Heart left ventricle (tissue), 16 donors: ENCODE results near the gene WWOX. TPM values are rescaled to one million over a fixed set of nuclear protein-coding genes. Genes with fewer than 3 reads are reported as not detected.

Experiments
- ATAC-seq, 4 donors: fragments of 200-7000 bp; cut with Tn5 transposase; one replicate each; pipeline ENCODE4 v1.9.1; 2020 to 2022; ENCODE audit warnings: moderate library complexity in 4 of 4, mild to moderate bottlenecking in 3 of 4, moderate number of reproducible peaks in 1 of 4
- DNase-seq, 5 donors: peaks; one replicate each; pipeline ENCODE4 v3.0.0-alpha.2; 2020
- H3K27ac ChIP-seq, 12 donors: fragments of 200-600 bp; sonication (generic) in 4 of 12; one replicate each; pipeline versions ENCODE4 v1.5.0 to v1.8.0; 2016 to 2022; ENCODE audit warnings: mild to moderate bottlenecking in 2 of 12
- H3K27me3 ChIP-seq, 9 donors: fragments of 200-600 bp; sonication (generic) in 2 of 9; one replicate each; pipeline versions ENCODE4 v1.5.1 to v1.8.0; 2016 to 2022; ENCODE audit warnings: mild to moderate bottlenecking in 3 of 9
- H3K36me3 ChIP-seq, 9 donors: fragments of 200-600 bp; sonication (generic) in 2 of 9; one replicate each; pipeline versions ENCODE4 v1.5.0 to v1.8.0; 2018 to 2022; ENCODE audit warnings: mild to moderate bottlenecking in 2 of 9
- H3K4me1 ChIP-seq, 12 donors: fragments of 200-600 bp; sonication (generic) in 4 of 12; one replicate each; pipeline versions ENCODE4 v1.5.0 to v1.8.0; 2016 to 2022; ENCODE audit warnings: mild to moderate bottlenecking in 3 of 12
- H3K4me3 ChIP-seq, 12 donors: fragments of 200-600 bp; sonication (generic) in 4 of 12; one replicate each; pipeline versions ENCODE4 v1.5.0 to v1.8.0; 2017 to 2022; ENCODE audit warnings: mild to moderate bottlenecking in 9 of 12, moderate library complexity in 4 of 12
- H3K9me3 ChIP-seq, 12 donors: fragments of 200-600 bp; sonication (generic) in 4 of 12; one replicate each; pipeline versions ENCODE4 v1.5.0 to v1.8.0; 2016 to 2022; ENCODE audit warnings: mild to moderate bottlenecking in 1 of 12
- CTCF ChIP-seq, 12 donors: fragments of 200-600 bp; sonication (generic) in 4 of 12; IDR thresholded peaks; one replicate each; pipeline versions ENCODE4 v1.5.0 to v1.8.0; 2018 to 2022; ENCODE audit warnings: antibody characterized with exemption in 12 of 12, mild to moderate bottlenecking in 5 of 12
- POLR2A ChIP-seq, 2 donors: fragments of 450-650 bp; IDR thresholded peaks; one replicate each; pipeline ENCODE4 v1.6.1; 2017; ENCODE audit warnings: antibody characterized with exemption in 2 of 2, mild to moderate bottlenecking in 2 of 2, moderate library complexity in 2 of 2
- WGBS, 4 donors: extraction: QIAGEN DNeasy Blood & Tissue Kit in 2 of 4; methylation state at CpG; one replicate each; pipeline versions ENCODE4 v1.1.5 to v1.1.7; 2013 to 2018; 5-methylcytosine and 5-hydroxymethylcytosine counted together
- intact Hi-C, 10 donors: fragments of 100-400 bp; cut with DNase I; formaldehyde crosslinking; loops; one replicate each; pipeline versions ENCODE4 v1.11.1 to v1.14.2; 2022
- polyA plus RNA-seq, 2 donors: library from polyadenylated mRNA; stranded (reverse); fragments of 200-250 nt; gene quantifications; one replicate each; pipeline ENCODE4 v1.2.3, GENCODE V29; 2013
- total RNA-seq, 9 donors: library from RNA; depleted of rRNA in 2 of 9; stranded (reverse); fragments of >200 nt in 2 of 9; fragmentation: NEBNext Ultra II Directional in 3 of 9; extraction: Animal tissue kit (Norgen Biotek cat#: 25700) in 3 of 9; gene quantifications; one replicate each; pipeline versions ENCODE4 v1.1.0 to v1.2.4, GENCODE V29; 2016 to 2023
- donor health status: ischemic (EF 13 %, LVEDD 7.1; RV severe dilation, severe dysfunction).
- donor health status: healthy with polysubstance abuse.
- donor health status: DM: no; HTN: yes; CAD: no.
- donor health status: DM: no; HTN: no; CAD: no.
- donor health status: ischemic (EF 25% LVEDD 6.9; RV normal size, moderate dysfunction).
- donor health status: ischemic (EF 25% LVEDD 5.7; RV mildly dilated, moderate dysfunction).
- donor health status: healthy.
- donor health status: DM: yes; HTN: yes; CAD: no.
- donor health status: ischemic (EF 35%, LVEDD 5.7; RV mildly dilated, moderate dysfunction).
- donor health status: nonischemic (EF 11% LVEDD 7.7; RV severe dilation, severe dysfunction).
- donor health status: DM: yes; HTN: yes; CAD: no.
- donor health status: PGD.
- donor health status: ischemic (EF 29% LVEDD 5.4; RV normal size, mild dysfunction).
- donor health status: nonischemic (EF 23%, LVEDD 6.1; RV moderate dilation, normal function).

WWOX gene
- total and polyA plus RNA-seq, 11 donors, result 4.3 to 18.3 (median 9.1) TPM

- no peaks in the 10 kb centered on the region for H3K4me1 ChIP-seq
- H3K27me3 ChIP-seq, result no peaks in the 10 kb centered on the region
- ATAC-seq (no peak), DNase-seq (no peak)
- WGBS, 4 donors, result 51 to 83% (median 78%) methylated on average over 2 of the region's 2 CpGs
- intact Hi-C loops, result no loop called here
- H3K9me3 ChIP-seq, result no peaks in the 10 kb centered on the region
- no peak for TF ChIP-seq POLR2A (IDR thresholded peaks at IDR 0.05)
- TF ChIP-seq CTCF (IDR thresholded peaks at IDR 0.05), result no peak
- H3K27ac ChIP-seq, result no peak overlapping the region
- no peaks in the 10 kb centered on the region for H3K36me3 ChIP-seq
- no peak overlapping the region for H3K4me3 ChIP-seq
These were observed 777.2 kb downstream of the WWOX start for GRCh38 chr16:78876671-78877070.

- Histone ChIP-seq H3K4me1 (no peaks in the 10 kb centered on the region), H3K36me3 (no peaks in the 10 kb centered on the region), H3K27me3 (no peaks in the 10 kb centered on the region), H3K9me3 (no peaks in the 10 kb centered on the region), H3K4me3 (no peak overlapping the region), H3K27ac (no peak overlapping the region)
- DNase-seq (no peak), ATAC-seq (no peak)
- 74 to 78% (median 75%) methylated on average over 6 of the region's 6 CpGs for WGBS, 4 donors
- intact Hi-C loops, result no loop called here
- TF ChIP-seq POLR2A (IDR thresholded peaks at IDR 0.05) (no peak), CTCF (IDR thresholded peaks at IDR 0.05) (no peak)
These were observed 777.7 kb downstream of the WWOX start for GRCh38 chr16:78877114-78877655.

GRCh38 chr16:78878570-78878969, 779.1 kb downstream of the WWOX start:
- Histone ChIP-seq H3K27ac (no peak overlapping the region), H3K4me1 (no peaks in the 10 kb centered on the region), H3K36me3 (no peaks in the 10 kb centered on the region), H3K9me3 (no peaks in the 10 kb centered on the region), H3K27me3 (no peaks in the 10 kb centered on the region), H3K4me3 (no peak overlapping the region)
- DNase-seq, result no peak
- no peak for TF ChIP-seq POLR2A (IDR thresholded peaks at IDR 0.05)
- no peak for TF ChIP-seq CTCF (IDR thresholded peaks at IDR 0.05)
- intact Hi-C loops, result no loop called here
- no peak for ATAC-seq

- ATAC-seq (no peak), DNase-seq (no peak)
- TF ChIP-seq CTCF (IDR thresholded peaks at IDR 0.05), result no peak
- TF ChIP-seq POLR2A (IDR thresholded peaks at IDR 0.05), result no peak
- Histone ChIP-seq H3K36me3 (no peaks in the 10 kb centered on the region), H3K27me3 (no peaks in the 10 kb centered on the region), H3K4me3 (no peak overlapping the region), H3K9me3 (no peaks in the 10 kb centered on the region), H3K4me1 (no peaks in the 10 kb centered on the region), H3K27ac (no peak overlapping the region)
- intact Hi-C loops, result no loop called here
- WGBS, 4 donors, result 91 to 94% (median 91%) methylated on average over 5 of the region's 5 CpGs
These were observed 779.6 kb downstream of the WWOX start for GRCh38 chr16:78879011-78879410.
